Endothelial cell of umbilical vein (primary cell): ENCODE results near the gene VIPR2. TPM values are rescaled to one million over a fixed set of nuclear protein-coding genes. Genes with fewer than 3 reads are reported as not detected.
"Not testable (repeated sequence)": the region's sequence is repeated elsewhere in the genome, so short reads cannot be mapped to it uniquely, and the experiment has no call there.

Experiments
- BruUV-seq: library from RNA; stranded (reverse); fragments of 400-500 nt; replicated peaks from 2 replicates; lab custom pipeline; 2021; lab: Mats Ljungman, UMichigan
- CTCF ChIA-PET: fragments of 300-600, 350-600 bp; sonication (Branson Sonifier 250); formaldehyde crosslinking; loops from one replicate; lab custom pipeline; 2021; ENCODE audit warnings: antibody characterized with exemption, inconsistent platforms; lab: Charles Lee
- POLR2A ChIA-PET: fragments of 300-600, 350-600 bp; sonication (Branson Sonifier 250); formaldehyde crosslinking; loops from one replicate; lab custom pipeline; 2021; ENCODE audit warnings: antibody characterized with exemption, inconsistent platforms; lab: Charles Lee
- DNase-seq: peaks from one replicate; pipeline ENCODE4 v3.0.0-alpha.2; 2011; ENCODE audit warnings: low read depth, low spot score
- FAIRE-seq: peaks from 2 replicates; lab custom pipeline; 2011; peaks lifted over from hg19 to GRCh38; lab: Jason Lieb, UNC
- H2AFZ ChIP-seq: 2 replicates; pipeline ENCODE4 v1.6.0; 2012; ENCODE audit warnings: low read depth, low read length, control low read depth, inconsistent platforms
- H3K27ac ChIP-seq: 2 replicates; pipeline ENCODE4 v1.5.1; 2011; ENCODE audit warnings: low read depth, mild to moderate bottlenecking, control low read depth, low read length, moderate library complexity; ENCODE audit not compliant: insufficient read depth
- H3K27me3 ChIP-seq, 2 experiments: 2 replicates each; pipeline versions ENCODE4 v1.6.0 to v1.6.1; 2011; ENCODE audit warnings: low read length in 2 of 2, mixed read lengths in 1 of 2; ENCODE audit not compliant: control insufficient read depth in 2 of 2, insufficient read depth in 2 of 2
- H3K36me3 ChIP-seq, 2 experiments: 2 replicates in 1 of 2; 3 replicates in 1 of 2; pipeline ENCODE4 v1.5.1; 2011; ENCODE audit warnings: low read length in 2 of 2, mild to moderate bottlenecking in 1 of 2, moderate library complexity in 1 of 2; ENCODE audit not compliant: control insufficient read depth in 2 of 2, insufficient read depth in 2 of 2; ENCODE audit errors: extremely low read depth in 1 of 2
- H3K4me1 ChIP-seq: 3 replicates; pipeline ENCODE4 v1.5.1; 2011; ENCODE audit warnings: mild to moderate bottlenecking, low read length; ENCODE audit not compliant: control insufficient read depth, insufficient read depth; ENCODE audit errors: extremely low read depth
- H3K4me2 ChIP-seq: 2 replicates; pipeline ENCODE4 v1.6.1; 2011; ENCODE audit warnings: low read length, control low read depth, mixed read lengths; ENCODE audit not compliant: insufficient read depth
- H3K4me3 ChIP-seq, 3 experiments: fragments of 200-600 bp in 1 of 3; sonication (generic), shearing (Covaris generic) in 1 of 3; replicated peaks in 1 of 3; 2 replicates each; pipeline ENCODE4 v1.5.1; 2011 to 2016; ENCODE audit warnings: control low read depth in 3 of 3, low read length in 3 of 3, mild to moderate bottlenecking in 2 of 3, inconsistent platforms in 1 of 3, low read depth in 1 of 3, moderate library complexity in 1 of 3; ENCODE audit not compliant: insufficient read depth in 1 of 3
- H3K79me2 ChIP-seq: 2 replicates; pipeline ENCODE4 v1.6.0; 2012; ENCODE audit warnings: low read length, inconsistent platforms; ENCODE audit not compliant: control insufficient read depth, insufficient read depth
- H3K9ac ChIP-seq: replicated peaks from 2 replicates; pipeline ENCODE3; 2011; ENCODE audit warnings: low read length, control low read depth; ENCODE audit not compliant: insufficient read depth; ENCODE audit errors: extremely low read depth
- H3K9me1 ChIP-seq: replicated peaks from 3 replicates; pipeline ENCODE4 v1.6.0; 2011; ENCODE audit warnings: mild to moderate bottlenecking, low read length; ENCODE audit not compliant: control insufficient read depth, insufficient read depth; ENCODE audit errors: extremely low read depth
- H3K9me3 ChIP-seq: replicated peaks from 2 replicates; pipeline ENCODE4 v1.5.1; 2012; ENCODE audit warnings: low read length, inconsistent platforms; ENCODE audit not compliant: control insufficient read depth, insufficient read depth
- H4K20me1 ChIP-seq: replicated peaks from 2 replicates; pipeline ENCODE3; 2011; ENCODE audit warnings: mild to moderate bottlenecking, low read length; ENCODE audit not compliant: control insufficient read depth, insufficient read depth; ENCODE audit errors: extremely low read depth
- EZH2 ChIP-seq: IDR thresholded peaks from 2 replicates; pipeline ENCODE4 v1.6.1; 2012; ENCODE audit warnings: borderline replicate concordance, low read depth, mild to moderate bottlenecking, moderate library complexity, low read length, inconsistent platforms; ENCODE audit not compliant: severe bottlenecking
- FOS ChIP-seq: IDR thresholded peaks from 2 replicates; pipeline ENCODE4 v1.6.1; 2011; ENCODE audit warnings: mild to moderate bottlenecking, low read length, moderate library complexity, borderline replicate concordance; ENCODE audit not compliant: insufficient read depth
- GATA2 ChIP-seq: IDR thresholded peaks from 2 replicates; pipeline ENCODE4 v1.7.0; 2011; ENCODE audit warnings: low read depth, mild to moderate bottlenecking, moderate library complexity, mixed read lengths, low read length; ENCODE audit not compliant: insufficient read length, insufficient read depth
- JUN ChIP-seq: IDR thresholded peaks from 2 replicates; pipeline ENCODE4 v1.6.1; 2011; ENCODE audit warnings: borderline replicate concordance, low read depth; ENCODE audit not compliant: insufficient read length, insufficient read depth
- MYC ChIP-seq: IDR thresholded peaks from one replicate; pipeline ENCODE4 v1.6.1; 2011; ENCODE audit warnings: mild to moderate bottlenecking, low read depth, low read length
- POLR2A ChIP-seq: IDR thresholded peaks from 2 replicates; pipeline ENCODE4 v1.6.1; 2012; ENCODE audit warnings: low read depth, mild to moderate bottlenecking, control low read depth, low read length
- POLR2AphosphoS5 ChIP-seq: IDR thresholded peaks from 2 replicates; pipeline ENCODE4 v1.6.1; 2012; ENCODE audit warnings: low read depth, mild to moderate bottlenecking, control low read depth, low read length, moderate library complexity; ENCODE audit not compliant: insufficient read depth
- dilution Hi-C: fragments of 300-500 bp; cut with MboI; formaldehyde crosslinking; loops from one replicate; pipeline ENCODE4 v1.15.0; 2019; ENCODE audit warnings: low sequenced_read_pairs; ENCODE audit not compliant: extremely low pct_ligation_motif_present
- intact Hi-C: fragments of 100-400 bp; cut with micrococcal nuclease; formaldehyde crosslinking; loops from one replicate; pipeline ENCODE4 v1.10.0; 2022
- polyA plus RNA-seq, 4 experiments: library from polyadenylated mRNA; depleted of rRNA in 3 of 4; stranded (reverse) in 3 of 4; unstranded in 1 of 4; fragments of >200 nt; gene quantifications; 2 replicates each; pipeline versions ENCODE4 v1.2.1 to v1.2.3, GENCODE V29; 2011 to 2012; ENCODE audit warnings: missing spikeins in 1 of 4
- total RNA-seq: library from RNA; stranded (reverse); gene quantifications from 2 replicates; pipeline ENCODE4 v1.2.3, GENCODE V29; 2021
- TF ChIP-seq, protein P1 (sequence below): IDR thresholded peaks from 2 replicates; pipeline ENCODE4 v1.6.1; 2011; ENCODE audit not compliant: insufficient read depth, insufficient read length
- TF ChIP-seq, protein P2 (sequence below), 2 donors: IDR thresholded peaks; 1 replicate in 1 of 2; 2 replicates in 1 of 2; pipeline ENCODE4 v1.5.1; 2011; ENCODE audit warnings: low read length in 2 of 2, mild to moderate bottlenecking in 2 of 2, moderate library complexity in 2 of 2, control low read depth in 1 of 2, inconsistent platforms in 1 of 2, low read depth in 1 of 2; ENCODE audit not compliant: insufficient read depth in 1 of 2; ENCODE audit errors: extremely low read depth in 1 of 2

VIPR2 gene
- total and polyA plus RNA-seq, 2 donors (not counting 3 experiments of a cell fraction or from before 2014, with no cell fraction given): not detected

DNA sequence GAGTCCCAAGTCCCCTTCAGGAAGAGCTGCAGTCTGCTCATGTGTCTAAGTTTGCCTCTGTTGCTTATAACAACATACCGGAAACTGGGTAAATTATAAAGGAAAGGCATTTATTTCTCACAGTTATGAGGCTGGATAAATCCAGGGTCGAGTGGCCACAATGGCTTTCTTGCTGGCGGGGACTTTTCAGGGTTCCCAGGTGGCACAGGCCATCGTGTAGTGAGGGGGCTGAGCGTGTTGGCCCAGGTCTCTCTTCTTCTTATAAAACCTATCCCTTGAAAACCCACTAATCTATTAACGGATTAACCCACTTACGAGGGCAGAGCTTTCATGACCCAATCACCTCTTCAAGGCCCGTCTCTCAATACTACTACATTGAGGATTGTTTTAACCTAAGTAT, 8.7 kb downstream of the VIPR2 start:
- intact Hi-C loops: no loop called here
- Histone ChIP-seq H3K9me3 (no peaks in the 10 kb centered on the region), H3K27ac (no peak overlapping the region), H3K9me1 (no peaks in the 10 kb centered on the region), H3K4me3 (no peak overlapping the region), H4K20me1 (no peaks in the 10 kb centered on the region), H2AFZ (no peak overlapping the region), H3K9ac (no peak overlapping the region), H3K4me2 (no peak overlapping the region), H3K79me2 (no peaks in the 10 kb centered on the region), H3K4me1 (no peaks in the 10 kb centered on the region), H3K27me3 (no peaks in the 10 kb centered on the region), H3K36me3 (no peaks in the 10 kb centered on the region)
- no TSS peak for BruUV-seq
- TF ChIP-seq JUN (no peak), POLR2AphosphoS5 (no peak), POLR2A (no peak), EZH2 (no peak), GATA2 (no peak), MYC (no peak), FOS (no peak)
- TF ChIP-seq, protein P1, sequence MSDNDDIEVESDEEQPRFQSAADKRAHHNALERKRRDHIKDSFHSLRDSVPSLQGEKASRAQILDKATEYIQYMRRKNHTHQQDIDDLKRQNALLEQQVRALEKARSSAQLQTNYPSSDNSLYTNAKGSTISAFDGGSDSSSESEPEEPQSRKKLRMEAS: no peak
- TF ChIP-seq, protein P2, sequence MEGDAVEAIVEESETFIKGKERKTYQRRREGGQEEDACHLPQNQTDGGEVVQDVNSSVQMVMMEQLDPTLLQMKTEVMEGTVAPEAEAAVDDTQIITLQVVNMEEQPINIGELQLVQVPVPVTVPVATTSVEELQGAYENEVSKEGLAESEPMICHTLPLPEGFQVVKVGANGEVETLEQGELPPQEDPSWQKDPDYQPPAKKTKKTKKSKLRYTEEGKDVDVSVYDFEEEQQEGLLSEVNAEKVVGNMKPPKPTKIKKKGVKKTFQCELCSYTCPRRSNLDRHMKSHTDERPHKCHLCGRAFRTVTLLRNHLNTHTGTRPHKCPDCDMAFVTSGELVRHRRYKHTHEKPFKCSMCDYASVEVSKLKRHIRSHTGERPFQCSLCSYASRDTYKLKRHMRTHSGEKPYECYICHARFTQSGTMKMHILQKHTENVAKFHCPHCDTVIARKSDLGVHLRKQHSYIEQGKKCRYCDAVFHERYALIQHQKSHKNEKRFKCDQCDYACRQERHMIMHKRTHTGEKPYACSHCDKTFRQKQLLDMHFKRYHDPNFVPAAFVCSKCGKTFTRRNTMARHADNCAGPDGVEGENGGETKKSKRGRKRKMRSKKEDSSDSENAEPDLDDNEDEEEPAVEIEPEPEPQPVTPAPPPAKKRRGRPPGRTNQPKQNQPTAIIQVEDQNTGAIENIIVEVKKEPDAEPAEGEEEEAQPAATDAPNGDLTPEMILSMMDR (IDR thresholded peaks at IDR 0.05; ENCODE audit: extremely low read depth in 1 of 2, insufficient read depth in 1 of 2, low read depth in 1 of 2, low read length in 2 of 2): no peak
- dilution Hi-C loops: no loop called here
- ChIA-PET POLR2A (no interaction called here), CTCF (no interaction called here)
- FAIRE-seq (no peak), DNase-seq (no peak)

DNA sequence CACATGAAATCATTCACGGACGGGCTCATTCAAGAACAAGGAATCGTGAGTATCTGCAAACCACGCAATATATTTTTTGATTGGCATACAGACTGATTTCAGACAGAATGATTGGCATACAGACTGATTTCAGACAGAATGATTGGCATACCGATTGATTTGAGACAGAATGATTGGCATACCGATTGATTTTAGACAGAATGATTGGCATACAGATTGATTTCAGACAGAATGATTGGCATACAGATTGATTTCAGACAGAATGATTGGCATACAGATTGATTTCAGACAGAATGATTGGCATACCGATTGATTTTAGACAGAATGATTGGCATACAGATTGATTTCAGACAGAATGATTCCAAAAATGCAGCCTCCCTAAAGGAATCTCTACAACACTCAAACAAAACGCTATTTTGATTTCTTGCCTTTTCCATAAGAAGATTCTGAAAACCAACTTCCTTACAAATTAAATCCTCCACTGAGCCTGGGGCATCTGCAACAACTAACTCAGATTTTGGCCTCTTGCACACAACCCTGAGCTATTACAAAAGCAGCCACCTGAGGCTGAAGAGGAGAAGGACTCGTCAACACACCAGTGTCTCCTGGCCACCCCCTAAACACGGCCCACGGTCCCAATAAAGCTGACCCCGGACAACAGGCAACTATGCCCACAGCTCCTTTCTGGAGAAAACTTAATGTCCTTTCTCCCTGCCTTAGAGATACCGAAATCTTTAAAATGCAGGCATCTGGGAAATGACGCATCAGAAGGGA, 11.8 kb downstream of the VIPR2 start:
- H3K79me2 ChIP-seq, FAIRE-seq, H3K27me3 ChIP-seq, DNase-seq, BruUV-seq, H3K4me2 ChIP-seq, CTCF ChIA-PET, intact Hi-C loops, H3K27ac ChIP-seq, H3K9me1 ChIP-seq, H2AFZ ChIP-seq, H4K20me1 ChIP-seq, H3K9ac ChIP-seq, dilution Hi-C loops, POLR2A ChIA-PET, H3K9me3 ChIP-seq, H3K4me1 ChIP-seq, H3K4me3 ChIP-seq, H3K36me3 ChIP-seq: not testable (repeated sequence)
